Progenitor cell of endocrine pancreas (in vitro differentiated cells): ENCODE results near the gene PAFAH1B2. TPM values are rescaled to one million over a fixed set of nuclear protein-coding genes. Genes with fewer than 3 reads are reported as not detected.

Experiments
- DNase-seq: peaks from one replicate; pipeline ENCODE4 v3.0.0; 2021; ENCODE audit warnings: low spot score; ENCODE audit not compliant: unreplicated experiment
- H3K27ac Mint-ChIP-seq: 2 replicates; pipeline ENCODE4 v1.8.0; 2021; ENCODE audit warnings: mild to moderate bottlenecking, moderate library complexity, mixed read lengths
- H3K27me3 Mint-ChIP-seq: 2 replicates; pipeline ENCODE4 v1.8.0; 2021; ENCODE audit warnings: mixed read lengths
- H3K36me3 Mint-ChIP-seq: 2 replicates; pipeline ENCODE4 v1.8.0; 2022; ENCODE audit warnings: mixed read lengths; ENCODE audit not compliant: insufficient read depth
- H3K4me1 Mint-ChIP-seq: 2 replicates; pipeline ENCODE4 v1.8.0; 2021; ENCODE audit warnings: low read depth, mixed read lengths
- H3K4me3 Mint-ChIP-seq: 2 replicates; pipeline ENCODE4 v1.8.0; 2021; ENCODE audit warnings: low read depth, mild to moderate bottlenecking, moderate library complexity, mixed read lengths
- H3K9me3 Mint-ChIP-seq: 2 replicates; pipeline ENCODE4 v1.8.0; 2021; ENCODE audit warnings: low read depth, mixed read lengths
- total RNA-seq: library from RNA; stranded (reverse); gene quantifications from 2 replicates; pipeline ENCODE4 v1.2.1, GENCODE V29; 2021
- TF ChIP-seq, protein P1 (sequence below): fragments of 200-600 bp; sonication (generic); IDR thresholded peaks from one replicate; pipeline ENCODE4 v1.5.0; 2021; ENCODE audit warnings: antibody characterized with exemption, mild to moderate bottlenecking; ENCODE audit not compliant: unreplicated experiment

The PAFAH1B2 gene
- total RNA-seq, 1 donor from 2014 or later = 121 TPM

DNA sequence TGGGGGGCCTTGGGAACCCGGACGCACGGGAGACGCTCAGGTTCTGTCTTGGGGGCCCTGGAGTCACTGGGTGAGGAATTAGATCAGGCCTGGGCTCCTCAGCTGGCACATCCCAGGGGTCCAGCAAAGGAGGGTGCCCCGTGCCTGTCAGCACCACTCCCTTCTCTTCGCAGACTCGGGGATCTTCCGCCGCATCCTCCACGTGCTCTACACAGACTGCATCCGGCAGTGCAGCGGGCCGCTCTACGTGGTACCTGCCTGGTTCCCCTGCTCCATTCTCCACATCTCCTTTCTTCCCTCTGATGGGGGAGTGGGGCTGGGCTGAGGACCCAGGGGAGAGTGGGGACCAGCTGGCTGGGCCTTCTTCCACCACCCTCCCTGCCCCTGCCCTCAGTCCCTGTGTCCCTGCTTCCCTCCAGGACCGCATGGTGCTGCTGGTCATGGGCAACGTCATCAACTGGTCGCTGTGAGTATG is 48.4 kb downstream of the PAFAH1B2 start:
- H3K36me3 Mint-ChIP-seq = peaks cover 10% of the 10 kb centered on the region
- no peak overlapping the region for H3K27ac Mint-ChIP-seq
- no peak for DNase-seq
- H3K4me1 Mint-ChIP-seq = no peaks in the 10 kb centered on the region
- H3K9me3 Mint-ChIP-seq = no peaks in the 10 kb centered on the region
- TF ChIP-seq, protein P1, sequence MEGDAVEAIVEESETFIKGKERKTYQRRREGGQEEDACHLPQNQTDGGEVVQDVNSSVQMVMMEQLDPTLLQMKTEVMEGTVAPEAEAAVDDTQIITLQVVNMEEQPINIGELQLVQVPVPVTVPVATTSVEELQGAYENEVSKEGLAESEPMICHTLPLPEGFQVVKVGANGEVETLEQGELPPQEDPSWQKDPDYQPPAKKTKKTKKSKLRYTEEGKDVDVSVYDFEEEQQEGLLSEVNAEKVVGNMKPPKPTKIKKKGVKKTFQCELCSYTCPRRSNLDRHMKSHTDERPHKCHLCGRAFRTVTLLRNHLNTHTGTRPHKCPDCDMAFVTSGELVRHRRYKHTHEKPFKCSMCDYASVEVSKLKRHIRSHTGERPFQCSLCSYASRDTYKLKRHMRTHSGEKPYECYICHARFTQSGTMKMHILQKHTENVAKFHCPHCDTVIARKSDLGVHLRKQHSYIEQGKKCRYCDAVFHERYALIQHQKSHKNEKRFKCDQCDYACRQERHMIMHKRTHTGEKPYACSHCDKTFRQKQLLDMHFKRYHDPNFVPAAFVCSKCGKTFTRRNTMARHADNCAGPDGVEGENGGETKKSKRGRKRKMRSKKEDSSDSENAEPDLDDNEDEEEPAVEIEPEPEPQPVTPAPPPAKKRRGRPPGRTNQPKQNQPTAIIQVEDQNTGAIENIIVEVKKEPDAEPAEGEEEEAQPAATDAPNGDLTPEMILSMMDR = no peak
- H3K4me3 Mint-ChIP-seq = no peak overlapping the region
- H3K27me3 Mint-ChIP-seq = no peaks in the 10 kb centered on the region

DNA sequence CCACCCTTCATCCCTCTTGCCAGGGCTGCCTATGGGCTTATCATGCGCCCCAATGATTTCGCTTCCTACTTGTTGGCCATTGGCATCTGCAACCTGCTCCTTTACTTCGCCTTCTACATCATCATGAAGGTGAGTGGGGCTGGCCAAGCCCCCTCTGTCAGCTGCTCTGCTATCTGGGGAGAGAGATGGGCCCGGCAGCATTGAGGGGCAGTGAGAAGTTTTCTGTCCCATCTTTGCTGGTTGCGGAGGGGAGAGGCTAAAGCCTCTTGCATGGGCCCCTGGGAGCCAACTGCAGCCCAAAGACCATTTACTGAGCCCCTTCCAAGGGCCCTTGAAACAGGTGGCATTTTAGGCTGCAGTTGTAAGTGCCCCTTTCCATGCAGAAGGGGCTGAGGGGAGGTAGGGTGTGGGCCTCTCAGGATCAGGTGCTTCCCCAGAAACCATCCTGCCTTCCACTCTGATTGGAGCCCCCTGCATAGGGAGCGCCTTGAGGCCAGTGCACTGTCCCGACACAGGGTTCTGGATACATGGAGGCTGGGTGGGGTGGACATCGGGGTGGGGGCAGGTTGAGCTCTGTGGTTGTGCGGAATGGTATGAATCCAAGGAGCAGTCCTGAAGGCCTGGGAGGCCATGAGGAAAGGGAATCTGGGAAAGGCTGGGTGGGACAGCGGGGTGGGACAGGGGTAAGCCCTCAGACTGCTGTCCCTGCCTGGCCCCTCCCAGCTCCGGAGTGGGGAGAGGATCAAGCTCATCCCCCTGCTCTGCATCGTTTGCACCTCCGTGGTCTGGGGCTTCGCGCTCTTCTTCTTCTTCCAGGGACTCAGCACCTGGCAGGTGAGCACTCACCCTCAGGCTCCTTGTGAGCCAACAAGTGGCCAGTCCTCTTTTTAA is 49.3 kb downstream of the PAFAH1B2 start:
- TF ChIP-seq, protein P1 = no peak
- Mint-ChIP-seq H3K9me3 (no peaks in the 10 kb centered on the region), H3K27me3 (peaks cover 4% of the 10 kb centered on the region), H3K4me3 (no peak overlapping the region), H3K36me3 (peaks cover 13% of the 10 kb centered on the region), H3K4me1 (peaks cover 3% of the 10 kb centered on the region), H3K27ac (no peak overlapping the region)
- no peak for DNase-seq

DNA sequence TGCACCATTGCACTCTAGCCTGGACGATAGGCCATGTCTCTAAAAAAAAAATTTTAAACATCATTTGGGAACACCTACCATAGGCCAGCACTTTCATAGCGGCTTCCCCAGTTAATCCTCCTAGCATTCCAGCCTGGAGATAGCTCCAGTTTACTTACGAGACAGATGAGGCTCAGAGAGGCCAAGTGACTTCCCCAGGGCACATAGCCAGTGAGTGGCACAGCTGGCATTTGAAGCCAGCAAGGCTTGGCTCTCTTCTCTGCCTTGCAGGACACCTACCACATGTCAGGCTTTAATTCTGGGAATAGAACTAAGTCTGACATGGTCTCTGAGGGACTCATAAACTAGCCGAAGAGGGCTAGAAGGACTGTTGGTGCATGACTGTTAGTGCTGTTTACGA is 50.2 kb downstream of the PAFAH1B2 start:
- Mint-ChIP-seq H3K4me1 (peaks cover 3% of the 10 kb centered on the region), H3K9me3 (no peaks in the 10 kb centered on the region), H3K27ac (no peak overlapping the region), H3K4me3 (no peak overlapping the region), H3K27me3 (peaks cover 9% of the 10 kb centered on the region), H3K36me3 (peaks cover 11% of the 10 kb centered on the region)
- TF ChIP-seq, protein P1 = no peak
- DNase-seq = no peak

DNA sequence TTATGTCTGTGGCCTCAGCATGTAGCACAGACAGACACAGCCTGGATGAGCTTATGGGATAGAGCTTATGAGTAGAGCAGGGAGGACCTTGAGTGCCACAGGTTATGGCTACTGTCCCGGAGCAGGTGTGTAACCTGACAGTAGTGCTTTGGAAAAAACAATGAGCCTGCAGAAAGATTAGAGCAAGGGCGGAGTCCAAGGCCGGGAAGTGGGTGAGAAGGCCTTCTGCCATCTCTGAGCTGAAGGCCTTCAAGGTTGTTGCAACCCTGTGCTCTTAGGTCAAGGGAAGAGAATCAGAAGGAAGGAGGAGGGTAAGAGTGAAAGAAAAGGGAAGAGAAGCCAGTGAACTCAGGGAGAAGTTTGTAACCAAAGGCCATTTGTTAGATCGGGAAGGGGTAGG is 51.2 kb downstream of the PAFAH1B2 start:
- DNase-seq = no peak
- peak overlapping the region; percentile 8 for H3K27ac Mint-ChIP-seq
- H3K9me3 Mint-ChIP-seq = no peaks in the 10 kb centered on the region

DNA sequence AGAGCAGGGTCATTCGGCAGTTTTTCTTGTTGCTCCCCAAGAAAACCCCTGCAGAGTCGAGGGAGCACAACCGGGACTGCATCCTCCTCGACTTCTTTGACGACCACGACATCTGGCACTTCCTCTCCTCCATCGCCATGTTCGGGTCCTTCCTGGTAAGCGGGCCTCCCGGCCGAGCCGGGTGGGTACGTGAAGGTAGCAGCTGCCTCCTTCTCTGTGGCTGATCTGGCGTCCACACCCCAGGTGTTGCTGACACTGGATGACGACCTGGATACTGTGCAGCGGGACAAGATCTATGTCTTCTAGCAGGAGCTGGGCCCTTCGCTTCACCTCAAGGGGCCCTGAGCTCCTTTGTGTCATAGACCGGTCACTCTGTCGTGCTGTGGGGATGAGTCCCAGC is 51.7 kb downstream of the PAFAH1B2 start:
- peaks cover 17% of the 10 kb centered on the region for H3K27me3 Mint-ChIP-seq
- TF ChIP-seq, protein P1 = no peak
- DNase-seq = no peak
- H3K4me3 Mint-ChIP-seq = no peak overlapping the region
- H3K4me1 Mint-ChIP-seq = peaks cover 3% of the 10 kb centered on the region
- peaks cover 8% of the 10 kb centered on the region for H3K36me3 Mint-ChIP-seq
- no peaks in the 10 kb centered on the region for H3K9me3 Mint-ChIP-seq
- no peak overlapping the region for H3K27ac Mint-ChIP-seq

More for the DNA sequence above, 51.2 kb downstream of the PAFAH1B2 start:
- no peak overlapping the region for H3K4me3 Mint-ChIP-seq
- TF ChIP-seq, protein P1 = no peak
- H3K4me1 Mint-ChIP-seq = peaks cover 3% of the 10 kb centered on the region
- H3K36me3 Mint-ChIP-seq = peaks cover 11% of the 10 kb centered on the region
- peaks cover 14% of the 10 kb centered on the region for H3K27me3 Mint-ChIP-seq
